ENCODE measurements around the gene C12orf57.

Gene C12orf57

GRCh38 chr12:6966351-6966750, 22.5 kb downstream of the C12orf57 start:
- no peak for DNase-seq

GRCh38 chr12:6967651-6968100, 23.9 kb downstream of the C12orf57 start:
- no peak for DNase-seq

- no peak for DNase-seq
Observed at GRCh38 chr12:6968426-6968825, 24.6 kb downstream of the C12orf57 start.

- DNase-seq, result no peak
Observed at GRCh38 chr12:6970096-6970527, 26.3 kb downstream of the C12orf57 start.

GRCh38 chr12:6974180-6974579, 30.4 kb downstream of the C12orf57 start:
- DNase-seq, result no peak

GRCh38 chr12:6975297-6976032, 31.6 kb downstream of the C12orf57 start:
- no peak for DNase-seq

- DNase-seq, result no peak
Observed at GRCh38 chr12:6977653-6978052, 33.8 kb downstream of the C12orf57 start.

- DNase-seq, result no peak
Observed at GRCh38 chr12:6978188-6978587, 34.4 kb downstream of the C12orf57 start.

- DNase-seq, result no peak
Observed at GRCh38 chr12:6978611-6979011, 34.8 kb downstream of the C12orf57 start.

- DNase-seq, result no peak
Observed at GRCh38 chr12:6979021-6979420, 35.2 kb downstream of the C12orf57 start.

- no peak for DNase-seq
Observed at GRCh38 chr12:6979453-6979852, 35.6 kb downstream of the C12orf57 start.

- no peak for DNase-seq
Observed at GRCh38 chr12:6980075-6980474, 36.3 kb downstream of the C12orf57 start.

- DNase-seq, result no peak
Observed at GRCh38 chr12:6980740-6981139, 36.9 kb downstream of the C12orf57 start.

GRCh38 chr12:6981152-6982052, 37.6 kb downstream of the C12orf57 start:
- DNase-seq, result no peak

- no peak for DNase-seq
Observed at GRCh38 chr12:6982532-6982931, 38.7 kb downstream of the C12orf57 start.

GRCh38 chr12:6987956-6988553, 44.2 kb downstream of the C12orf57 start:
- DNase-seq, result no peak
